Measurements from ENCODE around the gene MGAT4D.
"Not testable (repeated sequence)": the region's sequence is repeated elsewhere in the genome, so short reads cannot be mapped to it uniquely, and the experiment has no call there.

MGAT4D gene

DNA sequence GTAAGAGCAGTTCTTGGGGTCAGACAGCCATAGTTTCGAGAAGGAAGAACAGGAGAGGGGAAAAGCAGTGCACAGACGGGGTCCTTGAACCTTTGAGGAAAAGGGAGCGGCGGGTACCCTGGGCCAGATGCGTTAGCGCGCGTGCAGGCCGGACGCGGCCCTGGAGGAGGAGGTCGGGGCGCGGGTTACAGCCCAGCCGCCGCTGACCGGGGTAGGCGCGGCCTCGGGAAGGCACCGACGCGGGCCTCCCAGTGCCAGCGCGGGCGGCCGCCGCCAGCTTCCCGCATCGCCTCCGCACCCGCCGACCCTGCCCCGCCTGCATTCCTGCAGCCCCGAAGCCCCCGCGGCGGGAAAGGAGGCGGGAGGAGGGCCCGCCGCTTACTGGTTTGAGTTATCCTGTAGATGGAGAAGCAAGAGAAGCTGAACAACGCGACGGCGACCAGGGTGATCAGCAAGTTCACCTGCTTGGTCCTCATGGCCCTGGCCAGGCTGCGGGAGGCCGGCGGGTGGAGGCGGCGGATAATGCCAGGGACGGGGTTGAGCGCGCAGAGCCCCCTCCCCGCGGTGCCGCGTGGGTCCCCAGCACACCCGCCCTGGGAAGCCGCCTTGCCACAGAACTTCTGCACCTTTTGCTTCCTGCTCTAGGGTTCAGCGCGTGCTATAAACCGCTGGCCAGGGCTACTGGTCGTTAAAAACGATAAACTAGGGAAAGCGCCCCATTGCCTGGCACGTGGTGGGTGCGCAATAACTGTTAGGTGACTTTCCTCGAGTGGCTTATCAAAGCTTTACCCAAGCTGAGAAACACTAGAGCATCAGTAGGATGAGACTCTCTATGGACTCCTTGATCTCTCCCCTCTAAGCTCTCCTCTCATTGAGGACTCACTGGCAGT lies at the start of gene MGAT4D:
TSS of gene MGAT4D (minus strand) at position 547 of the 890 bp plus-strand sequence. CDS start at position 476, 71 bp downstream.
- peak; percentile 42 for DNase-seq

GRCh38 chr4:140533951-140534480 lies 35.9 kb upstream of the MGAT4D start:
- no peak for DNase-seq

GRCh38 chr4:140529434-140529833 lies 31.3 kb upstream of the MGAT4D start:
- DNase-seq = no peak

DNA sequence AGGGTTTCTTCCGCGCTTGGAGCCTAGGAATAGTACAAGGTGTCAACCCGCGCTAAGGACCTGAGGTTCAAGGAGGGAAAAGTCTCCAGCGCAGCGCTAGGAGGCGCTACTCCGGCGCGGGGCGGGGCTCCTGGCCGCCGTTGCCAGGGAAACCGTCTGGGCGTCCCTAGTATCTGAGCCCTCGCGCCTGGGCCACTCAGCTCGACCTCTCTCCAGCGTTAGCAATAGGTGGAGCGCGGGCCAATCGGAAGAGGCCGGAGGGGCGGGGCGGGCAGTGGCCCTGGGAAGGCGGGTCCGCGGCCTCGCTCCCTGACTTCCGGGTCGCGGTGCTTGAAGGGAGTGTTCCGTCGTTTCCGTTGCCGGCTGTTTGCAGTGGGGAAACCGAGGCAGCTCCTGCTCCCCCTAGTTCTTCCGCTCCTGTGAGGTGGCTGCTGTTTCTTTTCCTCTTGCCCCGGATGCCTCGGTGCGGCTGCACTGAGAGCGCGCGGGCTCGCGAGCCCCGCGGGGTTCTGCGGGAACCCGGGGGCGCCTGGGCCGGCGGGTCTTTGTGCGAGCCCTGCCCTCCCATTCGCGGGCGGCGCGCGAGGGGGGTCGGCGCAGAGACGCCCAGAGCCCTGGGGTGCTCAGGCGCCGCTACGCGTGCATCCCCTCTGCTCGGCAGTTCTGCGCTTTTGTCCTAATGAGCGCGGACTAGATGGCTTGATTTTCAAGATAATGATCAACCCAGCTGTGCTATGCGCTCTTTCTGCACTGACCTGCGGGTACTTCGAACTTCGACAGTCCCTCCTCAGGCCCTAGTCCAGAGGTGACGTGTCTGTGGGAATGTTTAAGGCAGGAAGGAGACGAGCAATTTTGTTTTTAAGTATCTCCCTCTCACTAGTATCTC lies 26.0 kb upstream of the MGAT4D start, which contains the start of gene ELMOD2:
TSS of gene ELMOD2 (plus strand) at position 312 of the 886 bp plus-strand sequence. CDS start 1,261 bp downstream, outside the sequence.
- peak; percentile 98 for DNase-seq

- no peak for DNase-seq
Measured at GRCh38 chr4:140523370-140523856, 25.3 kb upstream of the MGAT4D start.

DNA sequence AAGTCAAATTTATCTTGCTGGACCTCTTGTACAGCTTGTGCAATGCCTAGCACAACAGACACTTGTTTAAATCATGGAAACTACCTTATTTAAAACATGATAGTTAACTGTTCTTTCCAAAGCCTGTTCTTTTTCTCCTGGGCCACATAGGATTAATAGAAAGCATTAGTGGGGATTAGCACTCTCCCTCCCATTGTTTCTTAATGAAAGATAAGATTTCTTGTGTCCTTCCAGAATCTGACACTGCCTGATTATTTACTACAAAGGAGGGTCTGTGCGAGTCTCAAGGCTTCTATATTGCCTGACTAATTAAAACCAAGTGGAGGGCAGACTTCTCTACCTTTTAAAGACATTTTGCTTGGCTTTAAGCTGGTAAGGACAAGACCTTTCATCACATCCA lies 17.3 kb upstream of the MGAT4D start:
- DNase-seq = no peak

DNA sequence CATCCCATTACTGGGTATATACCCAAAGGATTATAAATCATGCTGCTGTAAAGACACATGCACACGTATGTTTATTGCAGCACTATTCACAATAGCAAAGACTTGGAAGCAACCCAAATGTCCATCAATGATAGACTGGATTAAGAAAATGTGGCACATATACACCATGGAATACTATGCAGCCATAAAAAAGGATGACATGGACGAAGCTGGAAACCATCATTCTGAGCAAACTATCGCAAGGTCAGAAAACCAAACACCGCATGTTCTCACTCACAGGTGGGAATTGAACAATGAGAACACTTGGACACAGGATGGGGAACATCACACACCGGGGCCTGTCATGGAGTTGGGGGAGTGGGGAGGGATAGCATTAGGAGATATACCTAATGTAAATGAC lies 15.7 kb upstream of the MGAT4D start:
- DNase-seq = not testable (repeated sequence)

DNA sequence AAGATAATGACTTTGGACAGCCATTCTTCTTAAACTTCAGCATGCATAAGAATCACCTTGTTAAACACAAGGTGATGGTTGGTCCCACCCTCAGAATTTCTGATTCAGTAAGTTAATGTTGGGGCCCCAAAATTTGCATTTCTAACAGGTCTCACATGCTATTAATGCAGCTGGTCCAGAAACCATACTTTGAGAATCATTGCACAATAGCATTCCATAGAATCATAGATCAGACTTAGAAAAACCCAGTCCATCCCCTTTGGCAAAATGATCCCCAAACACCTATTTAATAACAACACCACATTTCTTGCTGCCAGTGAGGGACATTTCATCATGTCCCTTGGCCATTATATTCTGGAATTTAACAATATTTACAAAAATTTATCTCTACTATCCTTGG lies 6.2 kb upstream of the MGAT4D start:
- DNase-seq = no peak

- no peak for DNase-seq
Measured at GRCh38 chr4:140499391-140499790, 1.3 kb upstream of the MGAT4D start.

GRCh38 chr4:140497405-140497746 lies 717 bp downstream of the MGAT4D start:
- DNase-seq = no peak

- no peak for DNase-seq
Measured at GRCh38 chr4:140485939-140486338, 12.2 kb downstream of the MGAT4D start.

DNA sequence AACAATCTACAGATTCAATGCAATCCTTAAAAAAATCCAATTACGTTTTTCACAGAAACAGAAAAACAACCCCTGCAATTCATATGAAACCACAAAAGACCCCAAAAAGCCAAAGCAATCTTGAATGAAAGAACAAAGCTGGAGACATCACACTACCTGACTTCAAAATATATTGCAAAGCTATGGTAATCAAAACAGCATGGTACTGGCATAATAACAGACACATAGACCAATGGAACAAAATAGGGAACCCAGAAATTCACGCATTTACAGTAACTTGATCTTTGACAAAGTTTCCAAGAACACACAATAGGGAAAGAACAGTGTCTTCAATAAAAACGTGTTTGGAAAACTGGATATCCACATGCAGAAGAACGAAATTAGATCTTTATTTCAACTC lies 14.6 kb downstream of the MGAT4D start:
- DNase-seq = no peak

DNA sequence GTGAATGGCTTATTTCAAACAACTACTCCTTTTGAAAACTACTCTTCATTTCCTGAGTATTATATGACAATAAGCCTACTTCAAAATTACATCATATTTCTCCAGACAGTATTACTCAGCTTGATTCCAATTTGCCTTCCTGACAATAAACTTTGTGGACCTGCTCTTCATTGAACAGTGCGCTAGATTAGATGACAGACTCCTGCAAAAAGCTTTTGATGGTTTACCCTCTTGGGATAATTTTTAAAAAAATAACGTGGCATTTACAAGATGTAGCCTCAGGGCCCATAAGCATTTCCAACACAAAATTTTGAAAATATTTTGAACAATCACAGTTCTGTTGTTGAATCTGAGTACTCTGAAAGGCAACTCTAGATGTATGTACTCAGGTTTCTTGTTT lies 25.9 kb downstream of the MGAT4D start:
- DNase-seq = no peak

DNA sequence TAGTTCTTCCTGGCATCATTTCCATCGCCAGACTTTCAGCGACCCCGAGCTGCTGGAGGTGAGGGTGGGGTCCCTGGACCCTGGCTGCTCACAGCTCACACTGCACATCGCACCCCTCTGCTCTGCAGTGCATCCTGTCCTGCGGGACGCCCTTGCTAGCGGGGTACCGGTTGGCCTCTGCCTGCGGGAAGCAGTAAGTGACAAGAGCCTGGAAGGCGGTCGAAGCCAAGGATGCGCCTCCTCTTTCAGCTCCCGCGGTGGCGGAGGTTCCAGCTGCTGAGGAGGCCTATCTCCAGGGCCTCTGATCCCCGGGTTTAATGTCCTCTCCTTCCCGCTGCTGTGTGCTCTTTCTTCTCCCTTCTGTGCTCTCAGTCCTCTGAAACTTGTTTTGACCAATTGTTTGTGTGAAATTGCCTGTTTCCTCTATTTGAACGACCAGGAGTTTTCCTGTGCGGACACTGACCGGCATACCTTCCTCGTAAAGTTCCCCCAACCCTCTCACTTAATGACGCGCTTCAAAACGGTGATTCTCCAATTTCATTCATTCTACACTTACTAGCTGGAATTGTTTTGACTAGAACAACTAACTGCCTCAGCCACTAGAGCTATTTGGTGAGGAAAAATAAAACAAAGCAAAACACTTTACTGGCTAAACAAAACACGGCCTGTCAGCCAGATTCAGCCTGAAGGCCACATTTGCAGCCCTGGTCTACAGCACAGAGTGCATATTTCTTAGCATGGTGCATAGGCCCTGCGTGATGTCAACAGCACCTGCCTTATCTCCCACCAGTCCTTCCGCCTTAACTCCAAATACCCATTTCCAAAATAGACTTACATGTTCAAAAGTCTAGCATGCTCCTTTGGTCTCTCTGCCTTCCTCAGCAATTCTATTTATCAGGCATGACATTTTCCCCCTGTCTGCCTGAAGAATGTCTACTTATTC lies 28.0 kb downstream of the MGAT4D start:
- peak; percentile 43 for DNase-seq

GRCh38 chr4:140466146-140466545 lies 31.9 kb downstream of the MGAT4D start:
- no peak for DNase-seq

DNA sequence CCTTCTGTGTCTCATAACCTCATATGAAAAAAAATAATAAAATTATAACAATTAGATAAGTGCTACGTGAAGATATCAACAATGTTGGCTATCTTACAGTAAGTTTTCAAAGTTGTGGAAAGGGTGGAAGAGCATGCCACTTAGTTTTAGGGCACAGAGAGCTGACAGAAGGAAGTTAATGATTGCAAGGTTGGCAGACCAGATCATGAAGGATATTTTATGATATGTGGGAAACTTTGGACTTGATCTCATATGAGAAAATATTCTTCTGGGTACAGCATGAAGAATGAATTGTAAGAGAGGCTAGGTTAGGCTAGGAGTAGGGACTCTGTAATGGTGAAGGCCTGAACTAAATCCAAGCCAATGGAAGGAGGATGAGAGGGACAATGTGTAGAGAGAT lies 34.5 kb downstream of the MGAT4D start:
- no peak for DNase-seq

DNA sequence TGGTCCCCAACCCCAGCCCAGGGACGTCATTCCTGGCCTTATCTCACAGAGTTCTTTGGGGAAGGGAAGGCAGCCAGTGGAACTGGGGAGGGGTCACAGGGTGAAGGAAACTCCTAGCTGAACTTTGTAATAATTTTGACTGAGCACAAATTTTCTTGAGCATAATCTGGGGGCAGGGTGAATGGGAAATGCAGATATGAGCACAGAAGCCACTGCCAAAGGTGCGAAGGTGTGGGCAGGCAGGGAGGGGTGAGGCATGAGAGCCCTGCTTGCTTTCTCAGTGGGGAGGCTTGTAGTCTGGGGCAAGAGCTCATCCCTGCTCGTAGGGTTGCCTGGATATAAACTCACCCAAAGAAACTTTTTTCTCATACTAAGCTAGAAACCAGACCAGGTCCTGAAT lies 34.9 kb downstream of the MGAT4D start:
- no peak for DNase-seq

- DNase-seq = no peak
Measured at GRCh38 chr4:140450352-140450751, 47.7 kb downstream of the MGAT4D start.

DNA sequence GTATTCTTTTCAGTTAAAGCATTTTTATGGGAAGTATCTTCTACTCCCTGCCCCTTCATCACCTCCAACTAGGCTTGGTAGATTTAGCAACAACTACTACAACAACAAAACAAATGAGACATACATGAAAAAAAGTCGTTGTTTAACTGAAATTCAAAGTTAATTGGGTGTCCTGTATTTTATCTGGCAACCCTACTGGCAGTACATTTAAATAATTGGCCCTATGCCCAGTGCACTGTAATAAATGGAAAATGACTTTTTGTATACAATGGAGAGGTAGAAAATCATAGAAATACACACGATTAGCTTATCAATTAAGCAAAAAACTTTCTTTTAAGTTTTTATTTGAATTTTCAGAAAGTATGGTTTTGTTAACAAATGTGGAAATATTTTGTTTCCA lies 49.3 kb downstream of the MGAT4D start:
- DNase-seq = no peak

DNA sequence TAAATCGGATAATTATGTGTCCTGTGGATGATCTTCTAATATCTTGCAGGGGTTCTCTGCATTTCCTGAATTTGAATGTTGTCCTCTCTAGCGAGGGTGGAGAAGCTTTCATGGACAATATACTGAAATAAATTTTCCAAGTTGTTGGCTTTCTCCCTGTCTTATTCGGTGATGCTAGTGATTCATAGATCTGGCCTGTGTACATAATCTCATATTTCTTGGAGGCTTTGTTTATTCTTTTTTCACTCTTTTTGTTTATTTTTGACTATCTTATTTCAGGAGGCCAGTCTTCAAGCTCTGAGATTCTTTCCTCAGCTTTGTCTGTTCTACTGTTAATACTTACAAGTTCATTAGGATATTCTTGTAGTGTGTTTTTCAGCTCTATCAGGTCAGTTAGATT lies 49.9 kb downstream of the MGAT4D start:
- no peak for DNase-seq

GRCh38 chr4:140444347-140444746 lies 53.7 kb downstream of the MGAT4D start:
- not testable (repeated sequence) for DNase-seq

DNA sequence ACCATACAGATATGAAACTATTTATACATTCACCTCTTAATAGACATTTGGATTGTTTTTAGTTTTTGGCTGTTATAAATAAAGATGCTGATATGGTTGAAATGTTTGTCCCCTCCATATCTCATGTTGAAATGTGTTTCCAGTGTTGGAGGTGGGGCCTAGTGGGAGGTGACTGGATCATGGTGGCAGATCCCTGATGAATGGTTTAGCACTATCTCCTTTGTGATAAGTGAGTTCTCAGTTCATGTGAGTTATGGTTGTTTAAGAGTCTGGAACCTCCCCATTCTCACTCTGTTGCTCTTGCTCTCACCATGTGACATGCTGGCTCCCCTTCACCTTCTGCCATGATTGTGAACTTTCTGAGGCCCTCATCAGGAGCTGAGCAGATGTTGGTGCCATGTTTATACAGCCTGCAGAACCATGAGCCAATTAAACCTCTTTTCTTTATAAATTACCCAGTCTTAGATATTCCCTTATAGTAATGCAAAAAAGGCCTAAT lies 58.4 kb downstream of the MGAT4D start:
- DNase-seq = no peak

All from right forelimb (tissue), 1 donor.